Activated B cell treated with CpG ODN at 0.5 μM for 24 hours (primary cell): ENCODE measurements around the gene ANKRD39. TPM values are rescaled to one million over a fixed set of nuclear protein-coding genes. Genes with fewer than 3 reads are reported as not detected.
"Not testable (repeated sequence)": the region's sequence is repeated elsewhere in the genome, so short reads cannot be mapped to it uniquely, and the experiment has no call there.

Experiments used
- ATAC-seq: fragments of 200-7000 bp; cut with Tn5 transposase; one replicate; pipeline ENCODE4 v1.10.0; 2021; ENCODE audit warnings: low read depth, mild to moderate bottlenecking, moderate library complexity
- CTCF ChIA-PET: fragments of 350-600 bp; sonication (Branson Sonifier 250); formaldehyde crosslinking; loops from one replicate; lab custom pipeline; 2021; ENCODE audit warnings: antibody characterized with exemption; lab: Charles Lee
- POLR2A ChIA-PET: fragments of 350-600 bp; sonication (Branson Sonifier 250); formaldehyde crosslinking; loops from one replicate; lab custom pipeline; 2021; ENCODE audit warnings: antibody characterized with exemption; lab: Charles Lee
- DNase-seq: peaks from one replicate; pipeline ENCODE4 v3.0.0; 2022
- H3K27ac Mint-ChIP-seq: one replicate; pipeline ENCODE4 v1.8.0; 2020; ENCODE audit warnings: mixed read lengths
- H3K27me3 Mint-ChIP-seq: one replicate; pipeline ENCODE4 v1.8.0; 2021; ENCODE audit warnings: mixed read lengths
- H3K36me3 Mint-ChIP-seq: one replicate; pipeline ENCODE4 v1.8.0; 2021; ENCODE audit warnings: low read depth, mixed read lengths
- H3K4me1 Mint-ChIP-seq: one replicate; pipeline ENCODE4 v1.8.0; 2021; ENCODE audit warnings: mixed read lengths
- H3K4me3 Mint-ChIP-seq: one replicate; pipeline ENCODE4 v1.8.0; 2020; ENCODE audit warnings: mild to moderate bottlenecking, mixed read lengths
- H3K9me3 Mint-ChIP-seq: one replicate; pipeline ENCODE4 v1.8.0; 2020; ENCODE audit warnings: mixed read lengths
- intact Hi-C: fragments of 100-400 bp; cut with micrococcal nuclease; formaldehyde crosslinking; loops from one replicate; pipeline ENCODE4 v1.15.1; 2024
- total RNA-seq: library from RNA; stranded (reverse); gene quantifications from 2 replicates; pipeline ENCODE4 v1.2.3, GENCODE V29; 2022
- TF ChIP-seq, protein P1 (sequence below): fragments of 200-600 bp; IDR thresholded peaks from one replicate; pipeline ENCODE4 v1.8.0; 2022; ENCODE audit warnings: antibody characterized with exemption, mild to moderate bottlenecking

ANKRD39 gene
- total RNA-seq, 1 donor from 2014 or later = 12.7 TPM

DNA sequence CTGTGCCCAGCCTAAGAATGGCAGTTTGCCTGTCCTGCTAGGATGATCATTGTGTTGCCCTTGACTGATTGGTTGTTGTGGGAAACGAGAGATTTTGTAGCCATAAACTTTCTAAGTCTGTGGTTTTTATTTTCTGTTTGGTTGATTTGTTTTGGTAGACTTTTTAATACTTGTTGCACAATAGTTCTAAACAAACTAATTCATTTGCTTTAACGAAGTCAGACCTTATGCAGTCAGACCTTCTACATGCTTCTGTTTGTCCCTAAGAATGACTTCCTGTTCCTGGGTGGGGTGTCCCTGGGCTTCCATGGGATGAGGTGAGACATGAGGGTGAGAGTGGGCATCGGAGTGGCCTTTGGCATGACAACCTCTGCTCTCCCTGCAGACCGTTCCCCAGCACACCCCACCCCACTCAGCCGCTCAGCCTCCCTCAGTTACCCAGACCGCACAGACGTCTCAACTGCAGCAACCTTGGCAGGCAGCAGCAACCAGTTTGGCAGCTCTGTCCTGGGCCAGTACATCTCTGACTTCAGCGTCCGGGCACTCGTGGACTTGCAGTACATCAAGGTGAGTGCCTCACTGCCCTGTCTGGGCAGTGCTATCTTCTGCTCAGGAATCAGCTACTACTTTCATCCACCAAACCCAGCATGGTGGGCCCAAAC is 49.5 kb downstream of the ANKRD39 start:
- Mint-ChIP-seq H3K27ac (peak overlapping the region; percentile 73), H3K4me1 (peaks cover 28% of the 10 kb centered on the region), H3K4me3 (no peak overlapping the region), H3K27me3 (no peaks in the 10 kb centered on the region), H3K36me3 (peaks cover 35% of the 10 kb centered on the region), H3K9me3 (no peaks in the 10 kb centered on the region)
- intact Hi-C loops = loop anchor here (10.0 kb wide), 1 partner anchor 814 kb away; the partner anchor contains the start of gene ANKRD36C
- ATAC-seq = no peak
- ChIA-PET POLR2A (interaction anchor here (0.6 to 2.4 kb wide), 2 partner anchors 7 to 488 kb away, joined by 3 to 20 read pairs; partner anchors contain the start of gene CNNM3), CTCF (no interaction called here)
- TF ChIP-seq, protein P1, sequence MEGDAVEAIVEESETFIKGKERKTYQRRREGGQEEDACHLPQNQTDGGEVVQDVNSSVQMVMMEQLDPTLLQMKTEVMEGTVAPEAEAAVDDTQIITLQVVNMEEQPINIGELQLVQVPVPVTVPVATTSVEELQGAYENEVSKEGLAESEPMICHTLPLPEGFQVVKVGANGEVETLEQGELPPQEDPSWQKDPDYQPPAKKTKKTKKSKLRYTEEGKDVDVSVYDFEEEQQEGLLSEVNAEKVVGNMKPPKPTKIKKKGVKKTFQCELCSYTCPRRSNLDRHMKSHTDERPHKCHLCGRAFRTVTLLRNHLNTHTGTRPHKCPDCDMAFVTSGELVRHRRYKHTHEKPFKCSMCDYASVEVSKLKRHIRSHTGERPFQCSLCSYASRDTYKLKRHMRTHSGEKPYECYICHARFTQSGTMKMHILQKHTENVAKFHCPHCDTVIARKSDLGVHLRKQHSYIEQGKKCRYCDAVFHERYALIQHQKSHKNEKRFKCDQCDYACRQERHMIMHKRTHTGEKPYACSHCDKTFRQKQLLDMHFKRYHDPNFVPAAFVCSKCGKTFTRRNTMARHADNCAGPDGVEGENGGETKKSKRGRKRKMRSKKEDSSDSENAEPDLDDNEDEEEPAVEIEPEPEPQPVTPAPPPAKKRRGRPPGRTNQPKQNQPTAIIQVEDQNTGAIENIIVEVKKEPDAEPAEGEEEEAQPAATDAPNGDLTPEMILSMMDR = no peak
- no peak for DNase-seq

DNA sequence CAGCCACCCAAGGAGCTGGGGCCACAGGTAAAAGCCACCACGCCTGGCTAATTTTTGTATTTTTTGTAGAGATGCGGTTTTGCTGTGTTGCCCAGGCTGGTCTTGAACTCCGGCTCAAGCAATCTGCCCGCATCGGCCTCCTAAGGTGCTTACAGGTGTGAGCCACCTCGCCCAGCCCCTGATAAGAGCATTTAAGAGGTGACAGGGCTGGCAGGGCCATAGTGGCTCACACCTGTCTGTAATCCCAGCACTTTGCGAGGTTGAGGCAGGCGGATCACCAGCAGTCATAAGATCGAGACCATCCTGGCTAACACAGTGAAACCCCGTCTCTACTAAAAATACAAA is 50.7 kb downstream of the ANKRD39 start:
- peaks cover 31% of the 10 kb centered on the region for H3K36me3 Mint-ChIP-seq
- ATAC-seq = no peak

GRCh38 chr2:96806468-96807126 is 51.2 kb downstream of the ANKRD39 start:
- H3K27me3 Mint-ChIP-seq = no peaks in the 10 kb centered on the region
- intact Hi-C loops = loop anchor here (1.0 to 10.0 kb wide), 2 partner anchors 9 to 812 kb away; partner anchors contain the start of gene ANKRD36C
- ChIA-PET POLR2A (interaction anchor here (0.6 to 2.4 kb wide), 7 partner anchors 9 to 838 kb away, joined by 3 to 20 read pairs (median 5); partner anchors contain the start of gene CNNM3), CTCF (interaction anchor here (1.0 kb wide), 1 partner anchor 10 kb away, joined by 3 read pairs; the partner anchor contains the start of gene CNNM3)
- peak overlapping the region; percentile 96 for H3K27ac Mint-ChIP-seq
- TF ChIP-seq, protein P1 = no peak
- H3K4me1 Mint-ChIP-seq = peaks cover 25% of the 10 kb centered on the region
- H3K36me3 Mint-ChIP-seq = peaks cover 27% of the 10 kb centered on the region
- DNase-seq (no peak), ATAC-seq (peak; percentile 83)
- H3K9me3 Mint-ChIP-seq = no peaks in the 10 kb centered on the region
- H3K4me3 Mint-ChIP-seq = peak overlapping the region; percentile 67

More for the DNA sequence above, 50.7 kb downstream of the ANKRD39 start:
- CTCF ChIA-PET = interaction anchor here (1.0 kb wide), 1 partner anchor 9 kb away, joined by 3 read pairs; the partner anchor contains the start of gene CNNM3
- DNase-seq = no peak
- peak overlapping the region; percentile 96 for H3K27ac Mint-ChIP-seq
- H3K4me3 Mint-ChIP-seq = peak overlapping the region; percentile 67
- TF ChIP-seq, protein P1 = no peak
- peaks cover 25% of the 10 kb centered on the region for H3K4me1 Mint-ChIP-seq
- H3K27me3 Mint-ChIP-seq = no peaks in the 10 kb centered on the region
- no peaks in the 10 kb centered on the region for H3K9me3 Mint-ChIP-seq
- POLR2A ChIA-PET = interaction anchor here (0.7 to 2.4 kb wide), 4 partner anchors 9 to 838 kb away, joined by 3 to 20 read pairs (median 4); partner anchors contain the start of gene CNNM3
- intact Hi-C loops = loop anchor here (10.0 kb wide), 1 partner anchor 812 kb away; the partner anchor contains the start of gene ANKRD36C

GRCh38 chr2:96805946-96806345 is 51.9 kb downstream of the ANKRD39 start:
- Mint-ChIP-seq H3K4me1 (peaks cover 25% of the 10 kb centered on the region), H3K36me3 (peaks cover 24% of the 10 kb centered on the region), H3K27ac (peak overlapping the region; percentile 96)
- ATAC-seq, DNase-seq, CTCF ChIA-PET, H3K9me3 Mint-ChIP-seq, H3K27me3 Mint-ChIP-seq, H3K4me3 Mint-ChIP-seq: not testable (repeated sequence)
- POLR2A ChIA-PET = interaction anchor here (0.6 to 2.4 kb wide), 3 partner anchors 10 to 261 kb away, joined by 3 to 20 read pairs (median 5); partner anchors contain the start of gene CNNM3
- intact Hi-C loops = loop anchor here (1.0 to 10.0 kb wide), 2 partner anchors 9 to 811 kb away; partner anchors contain the start of gene ANKRD36C

GRCh38 chr2:96804986-96805385 is 52.8 kb downstream of the ANKRD39 start:
- Mint-ChIP-seq H3K4me3 (no peak overlapping the region), H3K9me3 (no peaks in the 10 kb centered on the region), H3K36me3 (peaks cover 19% of the 10 kb centered on the region), H3K27ac (no peak overlapping the region), H3K27me3 (no peaks in the 10 kb centered on the region), H3K4me1 (peaks cover 25% of the 10 kb centered on the region)
- TF ChIP-seq, protein P1 = no peak
- intact Hi-C loops = loop anchor here (5.0 to 10.0 kb wide), 4 partner anchors 83 to 810 kb away; partner anchors contain the start of genes ANKRD36C and ARID5A
- CTCF ChIA-PET = no interaction called here
- POLR2A ChIA-PET = interaction anchor here (0.6 to 1.1 kb wide), 3 partner anchors 31 to 470 kb away, joined by 3 to 7 read pairs (median 3); no protein-coding TSS in a partner anchor
- DNase-seq = no peak
- ATAC-seq = no peak
